ENCODE data around the gene SLC44A3. TPM values are rescaled to one million over a fixed set of nuclear protein-coding genes. Genes with fewer than 3 reads are reported as not detected.

SLC44A3 gene
- total and polyA plus RNA-seq, 2 experiments from 2014 or later: 1.2 to 17.8 TPM

- Histone ChIP-seq H3K4me3 (no peak overlapping the region), H3K27me3 (no peaks in the 10 kb centered on the region), H3K4me1 (ENCODE audit: low read depth) (peaks cover 4% of the 10 kb centered on the region), H3K36me3 (no peaks in the 10 kb centered on the region), H3K9me3 (ENCODE audit: low read depth) (no peaks in the 10 kb centered on the region), H3K27ac (no peak overlapping the region)
- DNase-seq (ENCODE audit: low read depth in 1 of 2, low spot score in 1 of 2): no peak
- TF ChIP-seq CTCF (IDR thresholded peaks at IDR 0.05; ENCODE audit: low read depth, low read length): no peak
Measured at GRCh38 chr1:94942171-94943128, 122.3 kb downstream of the SLC44A3 start.

Other genes starting within 250 kb of the SLC44A3 start
- gene CNN3, start 106.8 kb downstream of the SLC44A3 start, total RNA-seq: 101 and 108 TPM in 2 replicates
- gene CNN3, start 106.8 kb downstream of the SLC44A3 start, polyA plus RNA-seq: 135 and 156 TPM in 2 replicates